NCI-H2029 (cell line): Measurements from ENCODE around the gene TMEM89.

Source experiments
- DNase-seq: peaks from one replicate; lab custom pipeline; 2025; lab: John Stamatoyannopoulos, UW

Gene TMEM89

DNA sequence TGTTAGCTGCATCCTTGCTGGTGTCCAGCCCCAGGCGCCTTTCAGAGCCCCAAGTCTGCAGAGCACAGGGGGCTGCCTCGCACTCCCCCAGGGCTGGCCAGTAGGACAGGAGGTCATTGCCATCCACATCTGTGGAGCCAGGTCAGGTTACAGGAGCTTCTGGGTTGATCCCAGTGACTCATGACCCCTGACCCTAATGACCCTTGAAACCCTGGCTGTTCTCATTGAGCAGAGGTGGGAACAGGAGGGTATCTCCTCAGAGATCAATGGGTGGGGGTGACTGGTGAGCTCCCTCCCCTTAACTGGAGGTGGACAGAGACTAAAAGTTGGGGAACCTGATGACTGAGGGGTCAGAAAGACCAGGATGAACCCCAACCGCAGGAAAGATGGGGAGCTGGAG, 19.8 kb upstream of the TMEM89 start:
- DNase-seq, result no peak

DNA sequence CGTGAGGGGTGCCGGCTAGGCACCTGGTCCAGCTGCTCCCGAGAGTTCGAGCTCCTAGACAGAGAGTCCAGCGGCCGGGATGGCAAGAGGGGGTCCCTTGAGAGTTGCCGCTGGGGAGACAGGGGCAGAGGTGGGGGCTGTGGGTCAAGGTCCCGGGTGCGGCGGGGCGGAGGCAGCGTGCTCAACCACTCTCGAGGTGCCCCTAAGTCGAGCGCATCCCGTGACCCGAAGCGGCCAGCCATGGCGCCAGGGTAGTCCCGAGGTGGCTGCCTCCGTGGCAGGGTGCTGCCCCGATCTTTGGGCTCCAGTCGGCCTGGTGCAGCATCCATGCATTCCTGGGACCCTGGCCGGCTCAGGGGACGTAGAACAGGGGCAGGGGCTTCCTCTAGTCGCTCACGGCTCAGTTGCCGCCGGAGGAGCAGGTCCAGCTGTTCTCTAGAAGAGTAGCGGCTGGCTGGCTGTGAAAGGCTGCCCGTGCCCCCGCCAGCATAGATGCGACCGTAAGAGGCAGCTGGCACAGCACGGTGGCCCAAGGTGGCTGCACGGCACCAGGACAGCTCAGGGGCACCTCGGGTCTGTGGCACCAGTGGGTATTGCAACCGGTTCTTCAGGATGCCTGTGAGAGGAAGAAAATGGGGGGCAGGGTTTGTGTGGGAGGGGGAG, 18.5 kb upstream of the TMEM89 start:
- no peak for DNase-seq

DNA sequence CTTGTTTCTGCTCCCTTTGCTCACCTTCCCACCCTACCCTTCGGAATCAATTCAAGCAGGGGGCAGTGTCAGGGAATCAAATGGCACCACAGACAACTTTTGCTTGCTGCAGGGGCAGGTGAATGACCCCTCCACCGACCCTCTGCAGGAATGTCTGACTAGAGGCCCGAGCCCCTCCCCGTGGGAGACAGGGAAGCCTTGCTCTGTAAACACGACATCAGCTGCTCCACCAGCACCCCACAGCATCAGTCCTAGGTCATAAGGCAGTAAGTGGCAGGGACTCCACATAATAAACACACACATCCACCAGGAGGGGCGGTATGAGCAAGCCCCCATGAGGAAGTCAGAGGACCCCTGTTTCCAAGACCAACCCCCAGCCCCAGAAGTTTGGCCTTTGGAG, 15.7 kb upstream of the TMEM89 start:
- no peak for DNase-seq

DNA sequence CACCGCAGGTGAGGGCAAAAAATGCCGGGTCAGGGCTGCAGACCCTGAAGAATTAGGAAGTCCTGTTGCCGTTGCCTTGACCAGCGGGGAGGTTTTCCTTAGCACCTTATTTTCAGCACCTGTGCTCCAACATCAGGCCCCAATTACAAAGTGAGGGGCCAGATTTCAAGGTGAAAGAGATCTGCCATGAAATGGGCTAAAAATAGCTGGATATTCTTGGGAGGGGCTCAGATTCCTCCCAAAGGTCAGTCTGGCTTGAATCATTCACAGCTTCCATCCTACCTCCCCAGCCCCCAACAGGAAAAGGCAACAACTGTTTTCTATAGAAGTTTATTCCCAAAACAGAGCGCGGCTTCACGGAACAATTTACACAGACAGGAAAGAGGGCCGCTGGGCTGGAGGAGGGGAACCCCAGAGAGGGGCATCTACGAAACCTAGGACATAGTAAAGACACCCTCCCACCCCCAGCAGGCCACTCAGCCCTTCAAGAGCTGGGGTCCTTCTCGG, 14.6 kb upstream of the TMEM89 start:
- DNase-seq, result no peak

GRCh38 chr3:48635222-48636021, 13.9 kb upstream of the TMEM89 start, which contains the start of gene SLC26A6:
Gene SLC26A6, minus strand, starts transcription at chr3:48635461. Its CDS starts 68 bp downstream, at chr3:48635393.
- peak; percentile 93 for DNase-seq

GRCh38 chr3:48634661-48635221, 13.2 kb upstream of the TMEM89 start:
- DNase-seq, result no peak

- no peak for DNase-seq
Measured at GRCh38 chr3:48633743-48634142, 12.2 kb upstream of the TMEM89 start.

DNA sequence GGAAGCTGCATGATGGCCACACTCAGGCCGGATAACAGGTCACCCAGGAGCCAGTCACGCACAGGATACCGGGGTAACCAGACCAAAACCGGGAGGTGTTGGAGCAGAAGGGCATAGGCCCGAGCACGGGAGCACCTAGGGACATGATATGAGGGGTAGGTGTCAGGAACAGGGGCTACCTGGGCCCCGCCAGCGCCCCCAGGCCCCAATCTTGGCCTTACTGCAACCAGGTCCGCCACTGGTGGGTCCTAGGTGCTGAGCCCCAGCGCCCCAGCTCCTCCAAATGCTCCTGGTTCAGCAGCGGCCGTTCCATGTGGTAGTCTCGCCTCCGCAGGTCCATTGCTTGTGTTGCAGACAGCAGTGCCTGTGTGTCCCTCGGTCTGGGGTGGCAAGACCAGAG, 11.7 kb upstream of the TMEM89 start:
- no peak for DNase-seq

DNA sequence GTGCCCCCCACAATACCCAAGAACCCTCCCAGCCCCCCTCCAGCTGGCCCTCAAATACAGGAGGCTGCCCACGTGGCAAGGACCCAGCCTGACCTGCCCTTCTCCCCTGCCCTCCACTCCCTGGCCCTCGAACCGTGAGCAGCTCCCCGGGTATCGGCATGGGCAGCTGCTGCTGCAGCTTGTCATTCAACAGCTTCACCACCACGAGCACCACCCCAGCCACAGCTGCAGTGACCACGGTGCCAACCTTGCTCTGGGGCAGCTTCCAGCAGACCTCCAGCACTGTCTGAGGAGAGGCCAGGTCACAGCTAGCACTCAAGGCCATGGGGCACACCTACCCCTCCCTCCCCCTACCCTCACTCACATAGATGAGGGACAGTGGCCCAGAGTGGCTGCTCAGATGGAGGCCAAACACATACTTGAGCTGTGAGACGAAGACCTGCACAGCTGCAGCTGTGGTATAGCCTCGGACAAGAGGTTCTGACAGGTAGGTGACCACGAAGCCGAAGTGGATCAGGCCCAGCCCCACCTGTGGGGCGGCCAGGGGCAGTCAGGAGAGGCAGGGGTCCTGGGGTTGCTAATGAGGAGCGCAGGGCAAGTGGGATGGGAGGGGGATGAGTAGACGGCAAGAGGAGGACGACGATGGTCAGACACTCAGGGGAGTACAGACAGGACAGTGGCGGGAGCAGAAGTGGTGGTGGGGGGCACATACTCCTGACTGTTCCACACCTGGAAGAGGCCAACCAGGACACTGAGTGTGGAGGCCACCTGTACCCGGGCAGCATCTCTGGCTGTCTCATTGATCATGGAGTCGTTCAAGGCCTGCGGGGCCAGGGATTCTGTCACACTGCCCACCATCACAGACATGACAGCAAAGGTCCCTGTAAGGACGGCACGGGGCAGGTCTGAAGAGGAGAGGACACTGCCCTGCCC, 10.2 kb upstream of the TMEM89 start:
- DNase-seq, result no peak

- DNase-seq, result no peak
Measured at GRCh38 chr3:48630833-48631232, 9.3 kb upstream of the TMEM89 start.

GRCh38 chr3:48630407-48630806, 8.8 kb upstream of the TMEM89 start:
- DNase-seq, result no peak

GRCh38 chr3:48629894-48630293, 8.3 kb upstream of the TMEM89 start:
- DNase-seq, result no peak

DNA sequence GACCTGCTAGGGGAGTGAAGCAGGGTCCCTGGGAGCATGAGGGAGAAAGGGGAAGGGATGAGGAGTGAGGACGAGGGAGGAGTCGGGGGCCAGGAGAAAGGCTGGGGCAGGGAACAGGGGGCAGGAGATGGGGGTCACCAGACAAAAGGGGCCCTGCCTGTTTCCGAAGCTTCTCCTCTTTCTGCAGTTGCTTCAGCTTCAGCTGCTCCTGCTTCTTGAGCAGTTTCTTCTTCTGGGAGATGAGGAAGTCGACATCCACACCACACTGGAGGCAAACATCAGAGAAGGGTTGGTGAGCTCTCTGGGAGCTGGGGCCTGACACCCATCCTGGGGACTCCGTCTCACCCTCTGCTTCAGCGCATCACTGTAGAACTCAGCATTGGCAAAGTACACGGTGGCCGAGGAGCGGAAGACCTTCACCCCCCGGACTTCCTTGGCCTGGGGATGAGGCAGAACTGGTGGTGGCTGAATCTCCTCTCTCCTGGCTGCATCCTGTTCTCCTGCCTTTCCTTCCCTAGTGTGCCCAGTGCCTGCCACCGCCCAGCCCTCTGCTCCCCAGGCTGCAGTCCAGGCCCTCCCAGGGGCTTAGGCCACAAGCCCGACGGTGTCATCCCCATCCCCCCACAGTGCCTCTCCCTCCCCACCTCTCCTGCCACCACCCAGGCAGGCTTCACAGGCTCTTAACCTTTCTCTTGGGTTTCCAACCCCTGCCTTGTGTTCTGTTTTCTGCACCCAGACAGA, 6.9 kb upstream of the TMEM89 start:
- DNase-seq, result no peak

- no peak for DNase-seq
Measured at GRCh38 chr3:48625600-48625999, 4.0 kb upstream of the TMEM89 start.

- DNase-seq, result no peak
Measured at GRCh38 chr3:48624767-48625166, 3.2 kb upstream of the TMEM89 start.

DNA sequence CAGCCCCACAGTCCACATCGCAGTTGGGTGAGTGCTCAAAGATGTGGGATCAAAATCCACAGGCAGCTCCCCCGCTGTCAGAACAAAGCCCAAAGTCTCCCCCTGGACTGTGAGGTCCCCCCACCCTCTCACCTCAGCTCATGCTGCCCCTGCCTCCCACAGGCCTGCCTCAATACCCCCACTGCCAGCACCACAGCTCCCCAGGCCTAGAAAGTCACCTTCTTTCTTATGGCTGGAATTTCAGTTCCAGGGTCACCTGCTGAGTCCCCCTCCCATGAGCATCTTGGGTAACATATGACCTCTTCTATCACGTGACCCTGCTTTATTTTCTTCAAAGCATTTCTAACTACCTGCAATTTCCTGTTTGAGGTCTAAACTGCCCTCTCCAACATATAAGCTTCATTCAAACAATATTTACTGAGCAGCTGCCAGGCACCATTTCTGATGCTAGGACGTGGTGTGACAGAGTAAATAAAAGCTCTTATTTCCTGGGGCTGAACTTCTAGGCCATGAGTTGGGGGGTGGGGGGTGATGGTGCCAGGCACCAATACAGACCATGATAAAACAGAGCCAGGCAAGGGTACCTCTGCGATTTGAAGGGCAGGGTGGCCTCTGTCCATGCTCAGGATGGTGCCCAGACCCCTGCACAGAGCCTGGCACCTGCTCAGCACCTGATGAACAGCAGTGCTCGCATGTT, 2.4 kb upstream of the TMEM89 start:
- peak; percentile 89 for DNase-seq

DNA sequence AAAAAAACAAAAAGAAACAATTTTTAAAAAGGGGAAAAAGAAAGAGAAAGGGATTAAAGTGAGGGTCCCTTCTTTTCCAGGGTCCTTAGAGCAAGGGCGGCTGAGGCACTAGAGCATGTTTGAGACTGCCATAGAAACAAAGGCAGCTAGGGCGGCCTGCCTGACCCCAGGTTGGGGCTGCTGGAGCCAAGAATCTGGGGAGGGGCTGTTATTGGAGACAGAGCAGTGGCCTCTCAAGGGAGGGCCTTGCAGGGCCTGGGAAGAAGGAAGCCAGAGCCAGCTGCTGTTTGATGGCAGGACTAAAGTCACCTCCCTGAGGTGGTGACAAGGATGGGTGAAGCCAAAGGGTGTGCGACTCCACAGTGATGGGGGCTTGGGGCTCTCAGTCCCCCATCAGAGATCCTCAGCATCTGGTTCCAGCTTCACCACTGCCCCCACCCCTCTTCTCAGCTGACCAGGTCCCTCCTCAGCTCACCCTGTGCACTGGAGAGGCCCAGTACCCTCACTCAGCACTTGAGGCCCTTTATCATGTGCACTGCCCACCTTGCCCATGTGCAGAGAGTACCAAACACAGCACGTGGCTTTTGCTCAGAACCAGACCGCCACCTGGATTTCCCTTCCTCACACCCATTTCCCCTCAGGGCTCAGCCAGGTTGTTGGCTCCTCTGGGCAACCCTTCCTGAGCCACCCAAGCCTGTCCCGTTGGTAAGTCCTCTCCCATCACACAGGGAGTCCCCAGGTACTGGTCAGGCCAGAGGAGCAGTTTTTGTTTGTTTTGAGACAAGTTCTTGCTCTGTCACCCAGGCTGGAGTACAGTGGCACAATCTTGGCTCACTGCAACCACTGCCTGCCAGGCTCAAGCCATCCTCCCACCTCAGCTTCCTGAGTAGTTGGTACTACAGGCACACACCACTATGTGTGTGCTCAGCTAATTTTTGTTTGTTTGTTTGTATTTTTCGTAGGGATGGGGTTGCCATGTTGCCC, 1.7 kb downstream of the TMEM89 start:
- DNase-seq, result no peak

- DNase-seq, result no peak
Measured at GRCh38 chr3:48617559-48617958, 4.0 kb downstream of the TMEM89 start.

DNA sequence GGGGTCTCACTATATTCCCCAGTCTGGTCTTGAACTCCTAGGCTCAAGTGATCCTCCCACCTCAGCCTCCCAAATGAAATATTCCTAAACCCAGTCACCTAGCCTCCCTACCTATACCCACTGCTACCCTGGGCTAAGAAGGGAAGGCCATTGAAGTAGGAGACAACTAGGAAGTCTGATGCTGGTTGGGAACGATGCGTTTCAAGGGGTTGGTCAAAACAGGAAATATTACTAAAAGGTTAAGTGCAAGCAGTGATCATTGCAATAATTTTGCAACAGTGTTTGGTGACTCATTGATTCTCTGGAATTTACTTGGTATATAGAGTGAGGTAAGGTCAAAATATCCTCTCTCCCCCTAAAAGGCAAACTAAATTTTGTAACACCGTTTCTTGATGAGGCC, 7.5 kb downstream of the TMEM89 start:
- DNase-seq, result no peak
